G401 (cell line): ENCODE measurements around the gene C1orf52. TPM values are rescaled to one million over a fixed set of nuclear protein-coding genes. Genes with fewer than 3 reads are reported as not detected.

Source experiments
- DNase-seq: peaks from one replicate; pipeline ENCODE4 v3.0.0-alpha.2; 2015; ENCODE audit warnings: low spot score
- in situ Hi-C: cut with HindIII; loops from 2 replicates; pipeline ENCODE4 v1.10.0; 2016; ENCODE audit warnings: low sequenced_read_pairs, mixed read lengths
- total RNA-seq: library from RNA; depleted of rRNA; stranded (reverse); fragments of >200 nt; shearing (Covaris generic); gene quantifications from 2 replicates; pipeline ENCODE4 v1.2.3, GENCODE V29; 2014

C1orf52 gene
- total RNA-seq, 1 experiment from 2014 or later = 23.2 TPM

DNA sequence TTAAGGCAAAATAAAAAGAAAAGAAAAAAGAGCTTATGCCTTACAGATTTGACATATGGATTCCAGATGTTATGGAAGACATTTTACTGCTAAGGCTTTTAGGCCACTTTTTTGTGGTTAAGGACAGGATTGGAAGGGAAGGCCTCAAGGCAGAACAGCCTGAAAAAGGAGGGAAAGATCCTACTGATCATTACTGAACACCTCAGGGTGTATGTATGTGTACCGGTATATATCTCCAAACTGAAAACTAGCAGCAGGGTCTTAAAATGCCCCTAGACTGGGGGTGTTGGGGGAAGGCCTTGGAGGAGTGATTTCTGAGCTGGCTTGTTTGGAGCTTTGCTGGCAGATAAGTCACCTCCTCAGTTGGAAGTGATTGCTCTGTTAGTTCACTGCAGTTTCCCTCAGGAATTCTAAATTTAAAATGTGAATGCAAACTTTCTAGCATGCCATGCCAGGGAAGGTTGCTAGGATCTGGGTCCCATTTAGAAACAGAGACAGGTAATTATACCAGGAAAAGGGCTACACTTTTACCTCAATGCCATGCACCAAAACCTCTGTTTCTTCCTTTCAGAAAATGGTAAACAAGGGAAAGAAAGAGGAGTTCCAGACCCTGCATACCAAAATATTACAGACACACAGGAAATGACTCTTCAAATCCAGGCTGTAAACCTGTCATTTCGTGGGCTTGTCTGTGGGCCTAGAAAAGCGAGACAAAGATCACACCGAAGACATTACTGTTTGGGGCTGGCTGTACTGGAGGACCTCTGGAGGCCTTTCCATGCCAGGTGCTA lies 15.0 kb downstream of the C1orf52 start:
- in situ Hi-C loops = no loop called here
- no peak for DNase-seq

GRCh38 chr1:85243372-85243771 lies 16.1 kb downstream of the C1orf52 start:
- in situ Hi-C loops = no loop called here
- DNase-seq = no peak

DNA sequence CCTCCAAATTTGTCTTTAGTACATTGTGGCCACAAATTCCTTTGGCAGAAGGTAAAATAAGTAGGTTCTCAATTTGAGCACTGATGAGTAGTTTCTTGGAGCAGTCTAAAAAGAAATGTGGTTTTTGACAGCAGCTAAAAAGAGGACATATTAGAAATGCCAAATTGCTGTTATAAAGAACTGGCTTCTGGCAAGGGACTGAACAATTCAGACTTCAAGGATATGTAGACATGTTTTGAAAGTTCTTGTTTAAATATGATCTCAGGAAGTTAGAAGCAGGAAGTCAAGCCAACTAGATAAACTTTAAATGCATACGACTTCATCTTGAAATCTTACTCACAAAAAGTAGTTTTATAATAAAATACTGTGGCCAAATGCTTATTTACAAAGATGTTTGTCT lies 18.8 kb downstream of the C1orf52 start:
- in situ Hi-C loops = no loop called here
- DNase-seq = no peak

GRCh38 chr1:85240174-85240601 lies 19.3 kb downstream of the C1orf52 start:
- in situ Hi-C loops = no loop called here
- no peak for DNase-seq

GRCh38 chr1:85237613-85238012 lies 21.8 kb downstream of the C1orf52 start:
- in situ Hi-C loops = no loop called here
- DNase-seq = no peak

GRCh38 chr1:85230305-85230977 lies 29.0 kb downstream of the C1orf52 start:
- in situ Hi-C loops = no loop called here
- peak; percentile 7 for DNase-seq

DNA sequence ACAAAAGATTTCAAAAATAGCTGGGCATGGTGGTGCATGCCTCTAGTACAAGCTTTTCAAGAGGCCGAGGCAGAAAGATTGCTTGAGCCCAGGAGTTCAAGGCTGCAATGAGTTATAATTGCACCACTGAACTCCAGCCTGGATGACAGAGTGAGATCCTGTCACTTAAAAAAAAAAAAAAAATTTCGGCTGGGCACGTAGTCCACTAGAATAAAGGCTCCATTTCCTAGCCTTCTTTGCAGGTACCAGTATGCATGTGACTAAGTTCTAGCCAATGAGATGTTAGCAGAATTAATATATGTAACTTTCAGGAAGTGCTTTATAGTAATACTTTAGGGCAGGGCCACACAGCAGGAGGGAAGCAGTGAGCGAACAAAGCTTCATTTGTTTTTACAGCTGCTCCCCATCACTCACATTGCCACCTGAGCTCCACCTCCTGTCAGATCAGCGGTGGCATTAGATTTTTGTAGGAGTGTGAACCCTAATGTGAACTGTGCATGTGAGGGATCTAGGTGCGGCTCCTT lies 29.8 kb downstream of the C1orf52 start:
- no peak for DNase-seq
- in situ Hi-C loops = no loop called here

GRCh38 chr1:85228972-85229371 lies 30.5 kb downstream of the C1orf52 start:
- in situ Hi-C loops = no loop called here
- DNase-seq = no peak

DNA sequence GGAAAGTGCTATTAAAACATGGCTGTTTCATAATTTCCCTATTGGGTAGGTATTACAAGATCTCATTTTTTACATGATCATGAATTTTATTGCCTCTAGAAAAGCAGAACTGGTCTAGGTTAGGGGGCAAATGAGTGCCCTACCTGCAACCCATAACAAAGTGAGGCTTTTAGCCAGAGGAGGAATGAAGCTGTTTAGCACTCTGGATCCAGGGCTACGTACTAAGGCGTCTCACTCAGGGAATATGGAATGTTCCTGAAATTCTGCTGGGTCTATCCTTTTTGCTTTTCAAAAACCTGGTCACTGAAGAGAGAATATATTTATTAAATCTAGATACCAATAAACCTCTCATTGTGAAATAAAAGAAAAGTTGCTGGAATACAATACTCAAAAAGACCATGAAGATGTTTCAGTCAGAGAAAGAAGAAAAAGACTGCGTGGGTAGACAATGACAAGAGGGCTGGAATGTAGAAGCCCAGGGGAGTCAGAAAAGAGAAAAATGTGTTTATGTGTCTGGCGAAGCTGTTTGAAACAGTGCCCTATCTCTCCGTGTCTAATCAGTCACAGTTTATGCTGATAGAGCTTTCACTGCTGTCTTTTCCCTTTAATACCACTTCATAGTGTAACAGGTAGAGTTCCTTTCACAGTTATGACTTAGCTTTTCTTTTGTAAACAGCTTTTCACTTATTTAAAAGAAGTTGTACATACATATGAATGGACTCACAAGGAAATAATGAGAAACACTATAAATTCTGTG lies 33.7 kb downstream of the C1orf52 start:
- DNase-seq = no peak
- in situ Hi-C loops = no loop called here

- no peak for DNase-seq
- in situ Hi-C loops = no loop called here
Measured at GRCh38 chr1:85224734-85225623, 34.5 kb downstream of the C1orf52 start.

GRCh38 chr1:85224295-85224694 lies 35.2 kb downstream of the C1orf52 start:
- no peak for DNase-seq
- in situ Hi-C loops = no loop called here

- no peak for DNase-seq
- in situ Hi-C loops = no loop called here
Measured at GRCh38 chr1:85223334-85223733, 36.1 kb downstream of the C1orf52 start.

- no peak for DNase-seq
- in situ Hi-C loops = no loop called here
Measured at GRCh38 chr1:85220756-85221201, 38.7 kb downstream of the C1orf52 start.

DNA sequence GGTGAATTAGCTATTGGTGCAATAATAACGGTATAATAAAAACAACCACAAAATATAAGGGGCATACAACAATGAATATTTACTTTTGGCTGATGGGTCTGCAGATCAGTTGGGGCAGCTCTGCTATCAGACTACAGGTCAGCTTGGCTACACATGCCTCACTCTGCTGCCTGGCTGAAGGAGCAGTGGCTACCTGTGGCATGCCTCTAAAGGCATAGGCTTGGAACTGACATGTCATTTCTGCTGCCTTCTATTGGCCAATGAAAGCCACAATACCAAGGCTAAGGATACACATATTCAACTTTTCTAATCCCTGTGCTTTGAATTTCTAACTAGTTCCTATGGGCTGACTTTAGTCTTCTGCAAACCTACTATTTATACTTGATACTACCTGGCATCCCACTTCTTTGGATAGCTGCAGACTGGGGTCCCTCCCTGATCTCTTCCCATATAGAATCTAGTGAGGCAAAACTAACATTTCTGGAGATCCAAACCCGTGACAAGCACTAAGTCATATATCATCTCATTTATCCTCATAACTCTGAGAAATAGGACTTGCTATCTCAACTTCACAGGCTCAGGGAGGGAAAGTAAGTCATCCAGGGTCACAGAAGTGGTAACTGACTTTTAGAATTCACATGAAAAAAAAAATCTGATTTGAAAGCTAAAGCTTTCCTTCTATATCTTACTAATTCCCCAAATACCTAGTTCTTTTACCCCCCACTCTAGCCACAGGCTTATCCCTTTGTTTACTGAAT lies 39.4 kb downstream of the C1orf52 start:
- no peak for DNase-seq
- in situ Hi-C loops = no loop called here

GRCh38 chr1:85216697-85217096 lies 42.8 kb downstream of the C1orf52 start:
- in situ Hi-C loops = no loop called here
- no peak for DNase-seq

GRCh38 chr1:85214654-85215053 lies 44.8 kb downstream of the C1orf52 start:
- in situ Hi-C loops = no loop called here
- DNase-seq = no peak

- no peak for DNase-seq
- in situ Hi-C loops = no loop called here
Measured at GRCh38 chr1:85208488-85208887, 51.0 kb downstream of the C1orf52 start.

GRCh38 chr1:85203573-85204171 lies 55.8 kb downstream of the C1orf52 start:
- DNase-seq = no peak
- in situ Hi-C loops = no loop called here
